ENCODE measurements around the gene FOXO3B. TPM values are rescaled to one million over a fixed set of nuclear protein-coding genes. Genes with fewer than 3 reads are reported as not detected.
A peak's percentile ranks its signal among the peaks of the same experiment; 100 is the strongest.
"Not testable (repeated sequence)": the region's sequence is repeated elsewhere in the genome, so short reads cannot be mapped to it uniquely, and the experiment has no call there.

Gene FOXO3B
- total RNA-seq: 1 to 10 TPM; 3.8 to 9.6 (median 5.3) TPM
- polyA plus RNA-seq: 1 to 10 TPM; 2.4 to 3.8 TPM
- total RNA-seq: 6.1 reads per million, percentile 27 among the genes with 10 or more reads in this experiment

GRCh38 chr17:18681767-18682571 lies at the start of gene FOXO3B:
TSS of gene FOXO3B (minus strand) at chr17:18682314. CDS start at chr17:18681651, 663 bp downstream.
- peak within 1 kb of the TSS; percentile 65 to 96 (median 90) for H3K4me3 Mint-ChIP-seq
- H3K36me3 ChIP-seq (ENCODE audit: control insufficient read depth in 2 of 3, insufficient read depth in 3 of 3, low read length in 3 of 3); CTCF ChIA-PET; POLR2A ChIA-PET; H3K9me3 ChIP-seq (ENCODE audit: control insufficient read depth in 2 of 3, low read length in 3 of 3); H3K4me1 ChIP-seq (ENCODE audit: control insufficient read depth in 2 of 2, insufficient read depth in 2 of 2, low read length in 2 of 2); H3K27me3 Mint-ChIP-seq; intact Hi-C loops (cut with micrococcal nuclease); H3K9me3 Mint-ChIP-seq; H3K27me3 ChIP-seq (ENCODE audit: control insufficient read depth in 2 of 2, insufficient read depth in 2 of 2, low read length in 2 of 2): not testable (repeated sequence)
- Histone ChIP-seq H3K27ac (ENCODE audit: low read depth, low read length) (peak within 1 kb of the TSS; percentile 65), H3K4me3 (ENCODE audit: low read length) (peak within 1 kb of the TSS; percentile 60)
- H3K4me1 Mint-ChIP-seq: peaks cover 2 to 21% (median 16%) of the 10 kb centered on the region in 7 donors
- peaks cover 0 to 14% (median 11%) of the 10 kb centered on the region in 5 donors for H3K36me3 Mint-ChIP-seq
- ATAC-seq (peak; percentile 88), DNase-seq (peak; percentile 9 to 76 (median 64))
- peak within 1 kb of the TSS in 8 of 9 donors; percentile 36 to 90 (median 81) for H3K27ac Mint-ChIP-seq

DNA sequence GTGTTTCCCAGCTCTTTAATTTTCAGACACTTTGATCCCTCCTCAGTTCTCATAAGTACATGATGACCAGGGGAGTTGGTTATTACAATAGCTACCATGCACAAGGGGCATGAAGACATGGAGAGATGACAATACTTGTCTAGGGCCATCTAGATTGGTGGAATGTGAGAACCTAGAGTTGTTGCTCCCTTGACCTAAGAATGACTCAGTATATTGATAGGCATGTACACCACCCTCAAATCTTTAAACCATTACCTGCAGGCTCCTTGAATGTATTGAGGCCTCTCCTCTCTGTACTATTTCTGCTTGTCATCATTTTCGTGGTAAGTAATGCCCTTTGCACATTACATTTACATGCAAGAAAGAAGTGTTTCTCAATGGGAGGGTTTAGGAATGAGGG lies 41.4 kb upstream of the FOXO3B start:
- H3K4me3 ChIP-seq (ENCODE audit: low read length); POLR2A ChIA-PET: not testable (repeated sequence)

DNA sequence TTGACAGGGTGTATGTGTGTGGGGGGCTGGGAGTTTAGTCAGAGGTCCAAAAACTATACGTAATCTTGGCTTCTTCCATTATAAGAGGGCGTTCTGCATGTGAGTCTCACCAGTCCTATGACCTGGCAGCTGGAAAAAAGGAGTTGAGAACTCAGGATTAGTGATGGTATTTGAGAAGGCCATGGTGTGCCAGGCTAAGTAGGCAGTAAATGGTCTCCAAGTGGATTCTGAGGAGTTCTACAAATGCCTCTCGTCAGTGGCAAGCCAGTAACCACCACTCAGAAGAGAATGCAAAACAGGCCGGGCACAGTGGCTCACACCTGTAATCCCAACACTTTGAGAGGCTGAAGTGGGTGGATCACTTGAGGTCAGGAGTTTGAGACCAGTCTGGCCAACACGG lies 40.5 kb upstream of the FOXO3B start:
- H3K4me3 ChIP-seq (ENCODE audit: low read length); DNase-seq; intact Hi-C loops (cut with micrococcal nuclease); H3K9me3 Mint-ChIP-seq; H3K27me3 ChIP-seq (ENCODE audit: control insufficient read depth in 2 of 2, insufficient read depth in 2 of 2, low read length in 2 of 2); ATAC-seq; H3K4me1 Mint-ChIP-seq; H3K27ac ChIP-seq (ENCODE audit: low read depth, low read length); H3K27me3 Mint-ChIP-seq; H3K36me3 ChIP-seq (ENCODE audit: control insufficient read depth in 2 of 3, insufficient read depth in 3 of 3, low read length in 3 of 3); H3K36me3 Mint-ChIP-seq; H3K27ac Mint-ChIP-seq; CTCF ChIA-PET; H3K9me3 ChIP-seq (ENCODE audit: control insufficient read depth in 2 of 3, low read length in 3 of 3); H3K4me1 ChIP-seq (ENCODE audit: control insufficient read depth in 2 of 2, insufficient read depth in 2 of 2, low read length in 2 of 2); H3K4me3 Mint-ChIP-seq; POLR2A ChIA-PET: not testable (repeated sequence)

More for the DNA sequence above, 41.4 kb upstream of the FOXO3B start:
- H3K36me3 Mint-ChIP-seq; H3K27ac Mint-ChIP-seq; H3K4me1 Mint-ChIP-seq; H3K9me3 Mint-ChIP-seq; DNase-seq; ATAC-seq; H3K4me3 Mint-ChIP-seq; H3K36me3 ChIP-seq (ENCODE audit: control insufficient read depth in 2 of 3, insufficient read depth in 3 of 3, low read length in 3 of 3); H3K27ac ChIP-seq (ENCODE audit: low read depth, low read length); H3K4me1 ChIP-seq (ENCODE audit: control insufficient read depth in 2 of 2, insufficient read depth in 2 of 2, low read length in 2 of 2); H3K27me3 Mint-ChIP-seq; intact Hi-C loops (cut with micrococcal nuclease); H3K9me3 ChIP-seq (ENCODE audit: control insufficient read depth in 2 of 3, low read length in 3 of 3); H3K27me3 ChIP-seq (ENCODE audit: control insufficient read depth in 2 of 2, insufficient read depth in 2 of 2, low read length in 2 of 2); CTCF ChIA-PET: not testable (repeated sequence)

DNA sequence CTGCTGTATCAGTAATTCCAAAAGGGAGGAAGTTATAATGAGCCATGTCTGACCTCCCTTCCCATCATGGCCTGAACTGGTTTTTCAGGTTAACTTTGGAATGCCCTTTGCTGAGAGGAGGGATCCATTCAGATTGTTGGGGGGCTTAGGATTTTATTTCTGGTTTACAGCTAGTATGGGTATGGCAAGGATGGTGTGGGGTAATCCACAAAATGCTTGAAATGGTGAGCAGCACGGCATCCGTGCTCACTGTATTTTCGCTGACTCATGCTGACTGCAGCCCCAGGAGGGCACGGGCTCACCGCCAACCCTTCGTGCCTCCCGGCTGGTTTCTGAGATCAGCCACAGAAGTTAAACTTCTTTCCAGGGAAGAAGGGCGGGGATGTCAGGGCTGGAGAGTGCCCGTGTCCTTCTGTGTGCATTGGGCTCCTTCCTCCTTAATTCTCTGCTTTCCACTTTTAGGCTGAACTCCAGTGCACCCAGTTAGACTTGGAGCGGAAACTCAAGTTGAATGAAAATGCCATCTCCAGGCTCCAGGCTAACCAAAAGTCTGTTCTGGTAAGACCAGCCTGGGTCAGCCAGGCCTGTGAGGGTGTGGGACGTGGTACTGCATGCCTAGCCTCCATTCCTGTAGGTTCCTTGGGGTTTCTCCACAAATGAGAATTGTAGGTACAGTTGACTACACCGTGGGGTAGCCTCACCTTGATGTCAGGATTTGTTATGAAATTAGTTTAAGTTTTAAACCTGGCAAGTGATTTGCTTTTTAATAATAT lies 39.8 kb upstream of the FOXO3B start:
- H3K27me3 Mint-ChIP-seq; H3K9me3 ChIP-seq (ENCODE audit: control insufficient read depth in 2 of 3, low read length in 3 of 3); CTCF ChIA-PET; H3K27me3 ChIP-seq (ENCODE audit: control insufficient read depth in 2 of 2, insufficient read depth in 2 of 2, low read length in 2 of 2); H3K4me1 ChIP-seq (ENCODE audit: control insufficient read depth in 2 of 2, insufficient read depth in 2 of 2, low read length in 2 of 2); H3K9me3 Mint-ChIP-seq; H3K36me3 ChIP-seq (ENCODE audit: control insufficient read depth in 2 of 3, insufficient read depth in 3 of 3, low read length in 3 of 3); H3K27ac Mint-ChIP-seq; H3K4me1 Mint-ChIP-seq; H3K27ac ChIP-seq (ENCODE audit: low read depth, low read length); intact Hi-C loops (cut with micrococcal nuclease); H3K4me3 ChIP-seq (ENCODE audit: low read length); H3K4me3 Mint-ChIP-seq; POLR2A ChIA-PET; H3K36me3 Mint-ChIP-seq; DNase-seq: not testable (repeated sequence)
- peak; percentile 52 for ATAC-seq

GRCh38 chr17:18719428-18720110 lies 37.5 kb upstream of the FOXO3B start:
- H3K4me3 ChIP-seq (ENCODE audit: low read length); POLR2A ChIA-PET; H3K36me3 ChIP-seq (ENCODE audit: control insufficient read depth in 2 of 3, insufficient read depth in 3 of 3, low read length in 3 of 3); H3K27me3 ChIP-seq (ENCODE audit: control insufficient read depth in 2 of 2, insufficient read depth in 2 of 2, low read length in 2 of 2); DNase-seq; H3K36me3 Mint-ChIP-seq; H3K4me1 Mint-ChIP-seq; H3K9me3 ChIP-seq (ENCODE audit: control insufficient read depth in 2 of 3, low read length in 3 of 3); H3K4me1 ChIP-seq (ENCODE audit: control insufficient read depth in 2 of 2, insufficient read depth in 2 of 2, low read length in 2 of 2); H3K9me3 Mint-ChIP-seq; ATAC-seq; intact Hi-C loops (cut with micrococcal nuclease); H3K27ac ChIP-seq (ENCODE audit: low read depth, low read length); CTCF ChIA-PET; H3K4me3 Mint-ChIP-seq; H3K27me3 Mint-ChIP-seq; H3K27ac Mint-ChIP-seq: not testable (repeated sequence)

- intact Hi-C loops (cut with micrococcal nuclease); CTCF ChIA-PET; POLR2A ChIA-PET; H3K36me3 Mint-ChIP-seq; H3K4me3 ChIP-seq (ENCODE audit: low read length); H3K27ac ChIP-seq (ENCODE audit: low read depth, low read length); H3K27me3 ChIP-seq (ENCODE audit: control insufficient read depth in 2 of 2, insufficient read depth in 2 of 2, low read length in 2 of 2); ATAC-seq; H3K4me3 Mint-ChIP-seq; H3K27me3 Mint-ChIP-seq; H3K36me3 ChIP-seq (ENCODE audit: control insufficient read depth in 2 of 3, insufficient read depth in 3 of 3, low read length in 3 of 3); H3K9me3 Mint-ChIP-seq; H3K9me3 ChIP-seq (ENCODE audit: control insufficient read depth in 2 of 3, low read length in 3 of 3); H3K4me1 ChIP-seq (ENCODE audit: control insufficient read depth in 2 of 2, insufficient read depth in 2 of 2, low read length in 2 of 2); DNase-seq; H3K4me1 Mint-ChIP-seq: not testable (repeated sequence)
- peak overlapping the region in 1 of 9 donors; percentile 52 for H3K27ac Mint-ChIP-seq
Measured at GRCh38 chr17:18718643-18719427, 36.7 kb upstream of the FOXO3B start.
